HG03469 (cell line): ENCODE measurements around the gene EHBP1L1.

ENCODE experiments used
- ATAC-seq: cut with Tn5 transposase; IDR thresholded peaks from one replicate; pipeline ENCODE4 v1.9.1; 2021; ENCODE audit warnings: mild to moderate bottlenecking, moderate library complexity, moderate number of reproducible peaks; ENCODE audit not compliant: unreplicated experiment

Gene EHBP1L1

DNA sequence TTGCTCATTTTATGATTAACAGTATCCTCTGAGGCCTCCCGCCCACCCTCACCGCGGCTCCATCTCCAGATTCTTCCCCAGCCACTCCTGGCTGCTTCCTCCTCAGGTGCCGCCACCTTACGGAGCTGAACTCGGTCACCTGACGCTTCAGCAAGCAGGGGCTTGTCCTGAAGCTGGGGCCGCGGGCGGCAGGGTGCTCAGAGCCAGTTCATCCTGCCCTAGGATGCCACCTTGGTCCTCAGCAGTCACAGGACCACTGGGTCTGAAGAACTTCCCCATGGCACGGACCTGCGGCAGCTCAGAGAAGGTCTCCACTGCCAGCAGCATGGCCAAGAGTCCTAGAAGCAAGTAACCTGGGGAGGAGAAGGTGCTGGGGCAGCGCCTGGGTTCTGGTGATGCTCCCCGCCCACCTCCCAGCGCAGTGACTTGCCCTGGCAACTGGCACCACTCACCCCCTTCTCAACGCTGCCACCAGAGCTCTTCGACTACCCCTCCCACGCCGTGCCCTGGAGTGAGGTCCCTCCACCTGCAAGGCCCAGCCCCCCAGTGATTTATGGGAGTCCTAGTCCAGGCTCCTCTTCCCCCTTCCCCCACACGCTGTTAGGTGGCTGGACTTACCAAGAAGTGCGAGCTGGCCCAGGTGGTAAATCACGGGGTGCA, 17.1 kb downstream of the EHBP1L1 start:
- ATAC-seq = no peak

GRCh38 chr11:65593518-65594414, 17.9 kb downstream of the EHBP1L1 start:
- no peak for ATAC-seq

DNA sequence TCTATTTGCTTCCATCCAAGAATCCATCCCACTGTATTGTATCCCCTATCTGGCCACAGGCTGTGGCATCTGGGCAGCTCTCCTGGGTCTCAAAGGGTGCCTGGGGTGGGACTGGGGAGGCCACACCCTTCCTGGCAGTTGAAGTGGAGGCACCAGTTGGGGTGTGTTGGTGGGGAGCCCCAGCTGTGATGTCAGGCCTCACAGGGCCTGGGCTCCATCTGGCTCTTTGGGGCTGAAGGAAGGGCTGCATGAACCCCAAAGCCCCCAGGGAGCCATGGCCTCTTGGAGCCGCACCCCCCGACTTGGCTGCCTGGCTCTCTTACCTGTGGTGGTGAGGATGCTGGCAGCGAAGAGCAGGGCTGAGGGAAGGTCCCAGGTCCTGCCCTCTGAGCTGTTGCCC, 19.3 kb downstream of the EHBP1L1 start:
- no peak for ATAC-seq

GRCh38 chr11:65595543-65596281, 19.9 kb downstream of the EHBP1L1 start, which contains the start of gene KCNK7:
Gene KCNK7, minus strand, starts transcription at chr11:65595800. Its CDS starts 28 bp downstream, at chr11:65595772.
- ATAC-seq = no peak

GRCh38 chr11:65596520-65596919, 20.7 kb downstream of the EHBP1L1 start:
- no peak for ATAC-seq

- ATAC-seq = no peak
Observed at GRCh38 chr11:65598258-65598699, 22.4 kb downstream of the EHBP1L1 start.

- no peak for ATAC-seq
Observed at GRCh38 chr11:65599216-65599954, 23.5 kb downstream of the EHBP1L1 start.

DNA sequence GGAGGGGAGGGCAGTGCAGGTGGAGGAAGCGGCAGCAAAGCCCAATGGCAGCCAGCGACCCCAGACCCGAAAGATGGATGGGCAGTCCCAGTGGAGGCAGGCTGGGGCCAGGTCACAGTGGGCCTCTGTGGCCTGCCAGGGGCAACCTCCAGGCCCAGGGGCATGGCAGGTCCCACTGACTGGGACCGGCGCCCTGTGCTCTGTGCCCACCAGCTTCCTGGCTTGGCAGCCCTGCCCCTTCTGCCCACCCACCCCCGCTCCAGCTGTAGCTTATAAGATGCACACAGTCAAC, 24.0 kb downstream of the EHBP1L1 start:
- ATAC-seq = no peak

GRCh38 chr11:65604258-65604657, 28.4 kb downstream of the EHBP1L1 start:
- no peak for ATAC-seq

DNA sequence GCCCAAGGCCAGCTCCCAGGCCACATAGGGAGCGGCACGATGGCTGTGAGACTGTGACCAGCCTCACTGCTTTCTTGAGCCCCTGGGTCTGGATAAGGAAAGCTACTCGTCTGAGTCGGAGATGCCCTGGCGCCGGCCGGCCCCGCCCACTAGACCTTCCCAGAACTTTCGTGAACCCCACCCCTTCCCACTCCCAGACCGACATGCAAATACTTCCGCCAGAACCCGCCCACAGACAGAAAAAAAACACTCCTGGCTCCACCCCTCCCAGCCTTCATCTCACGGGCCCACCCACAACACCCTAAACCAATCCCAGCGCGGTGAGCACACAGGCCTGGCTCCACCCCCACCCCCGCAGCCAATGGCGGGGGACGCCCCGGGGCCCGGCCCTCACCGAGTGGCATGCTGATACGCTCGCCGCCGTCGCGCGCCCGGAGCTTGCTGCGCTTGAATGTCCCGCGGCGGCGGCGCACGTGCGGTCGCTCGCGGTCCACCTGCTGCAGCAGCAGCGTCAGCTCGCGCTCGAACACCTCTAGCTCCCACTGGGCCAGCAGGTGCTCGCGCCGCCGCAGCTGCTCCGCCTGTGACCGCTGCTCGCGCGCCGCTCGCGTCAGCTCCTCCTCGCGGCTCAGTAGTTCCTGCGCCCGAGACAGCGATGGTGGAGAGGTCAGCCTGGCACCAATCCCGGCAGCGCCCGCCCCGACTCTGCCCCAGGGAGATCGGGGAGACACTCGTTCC, 31.2 kb downstream of the EHBP1L1 start:
- ATAC-seq = no peak

GRCh38 chr11:65607614-65608426, 32.0 kb downstream of the EHBP1L1 start:
- ATAC-seq = no peak

GRCh38 chr11:65609229-65609628, 33.4 kb downstream of the EHBP1L1 start:
- no peak for ATAC-seq

DNA sequence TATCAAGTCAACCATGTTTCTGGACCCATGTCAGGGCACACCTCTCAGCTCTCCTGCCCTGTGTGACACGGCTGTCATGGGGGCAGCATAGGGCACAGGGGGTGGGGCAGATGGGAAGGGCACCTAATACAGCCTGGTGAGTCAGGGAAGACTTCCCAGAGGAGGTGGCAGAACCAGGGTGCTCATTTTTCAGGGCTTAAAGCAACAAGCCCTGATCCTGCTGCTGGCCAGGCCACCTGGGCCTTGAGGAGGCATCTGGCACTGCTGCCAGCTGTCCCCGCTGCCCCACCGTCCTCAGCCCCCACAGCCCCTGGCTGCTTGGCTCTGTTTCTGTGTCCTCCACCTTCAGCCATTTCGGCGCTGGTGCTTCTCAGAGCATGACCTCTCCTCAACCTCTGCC, 33.8 kb downstream of the EHBP1L1 start:
- no peak for ATAC-seq

DNA sequence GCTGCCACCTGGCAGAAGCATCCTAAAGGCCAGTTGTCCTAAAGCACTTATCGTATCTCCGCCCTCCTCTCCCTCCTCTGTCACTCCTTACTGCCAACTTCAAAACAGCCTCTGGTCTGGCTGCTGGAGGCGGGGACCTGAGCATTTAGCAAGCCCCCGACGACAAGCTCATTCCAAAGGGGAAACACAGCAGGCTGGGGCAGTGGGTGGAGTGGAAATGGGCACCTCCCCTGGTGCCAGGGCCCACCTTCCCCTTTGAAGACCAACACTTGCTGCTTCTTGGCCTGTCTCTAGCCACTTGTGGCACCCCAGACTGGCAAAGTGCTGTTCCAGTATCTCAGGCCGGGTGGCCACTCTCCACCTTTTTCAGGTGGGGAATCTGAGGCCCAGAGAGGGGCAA, 34.6 kb downstream of the EHBP1L1 start:
- ATAC-seq = no peak

GRCh38 chr11:65611028-65611757, 35.3 kb downstream of the EHBP1L1 start:
- ATAC-seq = no peak

GRCh38 chr11:65611758-65612603, 36.1 kb downstream of the EHBP1L1 start:
- ATAC-seq = no peak

DNA sequence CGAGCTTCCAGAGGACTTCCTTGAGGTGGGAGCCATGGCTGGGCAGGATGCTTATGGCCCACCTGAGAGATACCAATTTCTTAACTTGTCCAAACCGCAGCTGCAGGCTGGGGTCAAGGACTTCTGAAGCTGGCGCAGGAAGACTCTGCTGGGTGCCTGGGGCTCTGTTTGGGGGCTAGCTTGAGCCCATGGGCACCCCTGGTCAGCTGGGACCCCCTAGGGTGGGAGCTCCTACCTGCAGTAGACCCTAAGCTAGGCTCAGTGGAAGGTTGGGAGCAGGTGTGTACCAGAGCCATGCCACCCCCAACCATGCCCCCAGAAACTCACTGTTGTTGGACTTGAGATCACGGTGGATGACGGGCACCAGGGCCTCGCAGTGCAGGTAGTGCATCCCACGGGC, 36.8 kb downstream of the EHBP1L1 start:
- ATAC-seq = no peak
